NCI-H2196 (cell line): ENCODE results near the gene CWC27.
A peak's percentile ranks its signal among the peaks of the same experiment; 100 is the strongest.
"Not testable (repeated sequence)": the region's sequence is repeated elsewhere in the genome, so short reads cannot be mapped to it uniquely, and the experiment has no call there.

ENCODE experiments used
- DNase-seq: peaks from one replicate; lab custom pipeline; 2025; ENCODE audit not compliant: unreplicated experiment; lab: John Stamatoyannopoulos, UW

Gene CWC27

DNA sequence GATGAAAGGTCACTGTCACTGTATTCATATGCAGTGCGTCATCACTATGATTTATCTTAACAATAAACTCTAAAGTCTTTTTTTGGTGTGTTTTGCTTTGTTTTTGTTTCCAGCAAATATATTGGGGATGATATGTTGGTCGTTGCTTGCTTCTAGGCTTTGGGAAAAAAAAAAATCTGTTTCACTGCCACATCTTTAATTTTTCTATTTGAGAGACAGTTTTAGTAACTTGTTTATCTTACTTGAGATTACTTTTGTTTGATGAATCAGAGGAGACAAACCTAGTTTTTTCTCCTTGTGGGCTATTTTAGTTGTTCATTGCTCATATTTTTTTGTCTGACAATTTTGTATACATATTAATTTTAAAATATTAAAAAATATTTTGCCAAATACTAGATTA is 19.4 kb downstream of the CWC27 start:
- DNase-seq = no peak

DNA sequence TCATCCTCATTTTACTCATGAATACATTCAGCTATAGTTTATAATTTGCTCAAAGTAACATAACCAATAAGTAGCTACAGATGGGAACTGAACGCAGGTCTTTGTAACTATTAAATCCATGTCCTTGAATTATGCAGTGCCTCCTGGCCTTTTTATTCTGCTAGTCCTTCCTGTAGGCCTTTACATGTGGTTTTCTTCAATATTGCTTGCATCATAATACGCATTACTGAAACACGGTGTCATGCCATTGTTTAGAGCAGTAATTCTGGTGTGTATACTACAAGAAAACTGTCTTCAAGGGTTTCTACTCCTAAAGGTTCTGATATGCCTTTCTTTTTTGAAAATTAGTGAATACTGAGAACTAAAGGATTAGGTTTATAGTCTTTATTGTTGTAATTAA is 20.7 kb downstream of the CWC27 start:
- DNase-seq = no peak

DNA sequence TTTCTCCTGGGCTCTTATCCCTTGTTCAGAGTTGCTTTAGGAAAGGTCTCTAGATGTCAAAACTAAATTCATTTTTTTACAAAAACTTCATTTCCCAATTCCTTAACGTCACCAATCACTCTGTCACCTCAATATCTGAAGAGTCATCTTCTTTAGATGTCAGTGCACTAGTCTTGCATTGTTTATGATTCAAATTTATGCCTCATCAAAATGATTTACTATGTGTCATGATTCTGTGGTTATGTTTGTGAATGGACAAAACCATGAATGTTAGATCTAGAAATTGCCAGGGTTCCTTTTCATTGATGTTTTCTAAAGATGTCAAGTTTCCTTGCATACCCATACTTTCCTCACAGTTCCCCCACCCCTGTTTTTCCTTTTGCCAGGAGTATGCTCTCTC is 21.5 kb downstream of the CWC27 start:
- no peak for DNase-seq

DNA sequence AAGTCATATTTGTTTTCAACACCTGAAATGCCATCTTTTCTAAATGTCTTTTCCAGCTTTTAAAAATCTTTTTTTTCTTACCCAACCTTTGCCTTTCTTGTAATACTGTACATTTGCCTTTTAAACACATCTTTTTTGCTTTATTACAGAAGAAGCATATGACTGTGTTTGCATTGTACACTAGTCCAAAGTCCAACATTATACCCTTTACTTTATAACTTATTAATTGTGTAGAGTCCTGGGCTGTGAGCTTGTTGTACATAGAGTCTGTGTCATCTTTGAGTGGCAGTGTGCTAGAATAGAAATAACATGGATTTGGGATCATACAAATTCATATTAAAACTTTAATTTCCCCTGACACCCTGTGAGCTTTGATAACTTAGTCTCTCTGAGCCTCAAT is 23.7 kb downstream of the CWC27 start:
- no peak for DNase-seq

DNA sequence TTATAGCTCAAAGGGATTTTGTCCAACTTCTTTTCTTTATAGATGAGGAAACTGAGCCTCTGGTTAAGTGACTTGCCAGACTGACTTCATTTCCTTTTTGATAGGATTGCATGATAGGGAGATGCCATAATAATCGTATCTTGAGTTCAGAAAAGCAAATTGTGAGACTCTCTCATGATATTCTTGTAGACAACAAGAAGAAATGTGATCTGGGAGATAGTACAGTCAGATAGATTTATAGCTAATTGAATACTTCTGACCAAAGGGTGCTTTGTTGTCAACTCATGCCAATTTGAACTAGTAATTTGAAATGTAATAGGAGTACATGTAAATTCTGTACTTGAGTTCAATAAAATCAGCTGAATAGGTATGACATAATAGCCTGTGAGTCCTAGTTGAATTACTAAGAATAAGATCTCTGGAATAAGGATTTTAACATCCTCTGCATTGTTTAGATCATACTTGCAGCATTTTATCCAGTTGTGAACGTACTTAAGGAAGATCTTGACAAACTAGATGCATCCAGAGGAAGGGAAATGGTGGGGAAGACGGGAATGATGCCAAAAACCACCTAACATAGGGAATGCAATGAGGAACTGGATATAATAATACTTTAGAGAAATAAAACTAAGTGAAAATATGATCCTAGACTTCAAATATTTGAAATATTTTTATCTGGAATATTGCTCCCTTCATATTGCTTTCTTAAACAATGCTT is 25.5 kb downstream of the CWC27 start:
- no peak for DNase-seq

DNA sequence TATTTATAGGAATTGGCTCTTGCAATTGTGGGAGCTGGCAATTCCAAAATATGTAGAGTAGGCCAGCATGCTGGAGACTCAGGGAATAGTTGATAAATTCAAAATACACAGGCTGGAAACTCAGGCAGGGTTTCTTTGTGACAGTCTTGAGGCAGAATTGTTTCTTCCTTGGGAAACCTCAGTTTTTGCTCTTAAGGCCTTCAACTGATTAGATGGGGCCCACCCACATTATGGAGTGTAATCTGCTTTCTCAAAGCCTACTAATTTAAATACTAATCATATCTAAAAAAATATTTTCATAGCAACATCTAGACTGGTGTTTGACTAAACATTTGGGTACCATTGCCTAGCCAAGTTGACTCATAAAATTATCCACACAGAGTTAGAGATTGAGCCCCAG is 27.6 kb downstream of the CWC27 start:
- DNase-seq = no peak

DNA sequence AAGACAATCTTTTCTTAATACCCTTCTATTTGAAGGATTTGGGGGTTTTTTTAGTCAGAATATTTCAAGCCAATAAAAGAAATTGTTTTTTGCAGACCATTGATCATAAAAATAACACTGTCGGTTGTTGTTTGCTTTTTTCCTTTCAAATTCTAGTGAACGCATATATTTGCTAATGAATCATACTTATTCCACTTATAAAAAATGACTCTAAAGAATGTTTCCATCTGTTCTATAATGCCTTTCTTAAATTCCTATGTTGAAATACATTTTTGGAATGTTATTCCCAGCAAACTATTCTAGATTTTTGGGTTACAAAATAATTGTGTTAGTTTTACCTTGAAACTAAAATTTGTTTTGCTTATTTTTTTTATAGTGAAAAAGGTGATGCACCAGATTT is 32.2 kb downstream of the CWC27 start:
- DNase-seq = no peak

DNA sequence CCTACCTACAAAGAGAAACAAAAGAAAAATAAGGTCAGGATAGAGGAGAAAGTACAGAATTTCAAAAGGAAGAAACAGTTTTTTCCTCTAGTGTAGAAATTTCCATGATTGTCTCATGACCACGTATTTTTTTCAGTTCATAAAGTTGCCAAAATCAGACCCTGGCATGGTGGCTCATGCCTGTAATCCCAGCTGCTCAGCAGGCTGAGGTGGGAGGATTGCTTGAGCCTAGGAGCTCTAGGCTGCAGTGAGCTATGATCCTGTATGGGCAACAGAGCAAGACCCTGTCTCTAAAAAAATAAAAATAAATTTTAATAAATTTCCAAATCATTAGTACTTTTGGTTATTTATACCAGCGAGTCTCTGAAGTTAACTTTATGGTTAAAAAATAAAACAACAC is 37.8 kb downstream of the CWC27 start:
- DNase-seq = no peak

DNA sequence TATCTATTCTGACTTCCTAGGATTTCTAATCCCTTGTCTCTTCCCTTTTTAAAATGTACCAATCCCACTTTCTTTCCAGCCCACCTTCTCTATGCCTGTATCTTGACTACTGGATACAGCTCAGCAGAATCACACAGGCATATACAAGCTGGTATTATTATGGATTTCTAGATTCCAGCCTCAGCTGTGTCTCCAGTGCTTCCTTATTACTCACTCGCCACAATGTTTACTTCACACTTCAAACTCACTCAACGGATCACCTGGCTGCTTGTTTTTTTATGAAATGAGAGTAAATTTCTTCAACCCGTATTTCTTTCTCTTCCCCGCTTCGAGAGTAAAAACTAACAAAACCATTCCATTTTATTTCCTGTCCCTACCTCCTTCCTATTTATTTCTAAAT is 38.8 kb downstream of the CWC27 start:
- DNase-seq = no peak

DNA sequence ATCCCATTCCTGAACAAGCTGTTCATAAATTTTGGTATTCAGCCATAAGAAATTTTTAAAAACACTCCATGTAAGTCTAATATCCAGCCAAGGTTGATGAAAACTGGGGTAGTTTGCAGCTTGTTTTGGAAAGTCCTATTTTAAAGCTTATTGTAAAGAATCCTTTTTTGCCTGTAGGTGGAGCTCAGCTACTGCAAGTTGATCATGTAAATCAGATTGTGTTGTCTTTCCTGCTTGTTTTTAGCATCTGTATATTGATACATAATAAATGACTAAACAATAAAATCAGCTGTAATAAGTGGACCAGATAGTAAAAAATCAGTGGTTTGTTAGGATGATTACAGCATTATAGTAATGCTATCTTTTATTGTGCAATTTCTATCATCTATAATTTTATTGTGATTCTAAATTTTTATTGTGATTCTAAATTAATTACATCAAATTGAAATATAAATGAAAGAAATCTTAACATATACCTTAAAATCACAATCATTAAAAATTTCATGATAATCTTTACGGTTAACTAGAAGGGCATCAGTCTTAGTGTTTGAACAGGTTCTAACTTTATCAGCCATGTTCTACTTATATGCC is 42.4 kb downstream of the CWC27 start:
- DNase-seq = peak; percentile 5

DNA sequence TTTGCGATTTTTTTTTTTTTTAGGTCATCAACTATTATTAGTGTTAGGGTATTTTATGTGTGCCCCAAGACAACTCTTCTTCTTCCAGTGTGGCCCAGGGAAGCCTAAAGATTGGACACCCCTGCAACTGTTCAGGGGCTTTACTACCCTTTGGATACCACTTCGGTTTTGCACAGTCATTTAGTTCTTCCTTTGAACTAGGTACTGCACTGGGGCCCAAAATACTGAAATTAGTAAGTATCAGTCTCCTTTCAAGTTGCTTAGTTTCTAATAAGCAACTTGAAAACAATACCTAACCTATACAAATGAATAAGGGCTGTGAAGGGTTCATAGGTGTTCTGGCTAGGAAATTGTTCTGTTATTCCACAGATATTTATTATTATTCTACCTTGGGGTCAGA is 45.3 kb downstream of the CWC27 start:
- DNase-seq = no peak

DNA sequence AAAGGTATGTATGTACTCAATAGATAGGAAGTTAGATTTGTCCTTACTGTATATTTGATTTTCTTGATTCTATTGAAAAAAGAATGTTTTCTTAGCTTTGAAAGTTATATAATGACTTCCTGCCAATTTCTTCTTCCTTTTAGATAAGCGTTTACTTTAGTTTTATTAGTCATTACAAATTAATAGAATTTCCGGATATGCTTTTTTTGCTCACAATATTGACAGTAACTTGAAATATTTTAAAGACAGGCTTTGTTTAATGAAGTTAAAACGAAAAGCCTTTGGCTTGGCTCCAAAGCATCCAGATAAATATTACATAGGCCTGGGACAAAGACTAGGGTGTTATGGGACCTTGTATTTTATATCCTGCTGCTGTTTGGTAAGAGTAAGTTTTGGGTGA is 49.5 kb downstream of the CWC27 start:
- no peak for DNase-seq

DNA sequence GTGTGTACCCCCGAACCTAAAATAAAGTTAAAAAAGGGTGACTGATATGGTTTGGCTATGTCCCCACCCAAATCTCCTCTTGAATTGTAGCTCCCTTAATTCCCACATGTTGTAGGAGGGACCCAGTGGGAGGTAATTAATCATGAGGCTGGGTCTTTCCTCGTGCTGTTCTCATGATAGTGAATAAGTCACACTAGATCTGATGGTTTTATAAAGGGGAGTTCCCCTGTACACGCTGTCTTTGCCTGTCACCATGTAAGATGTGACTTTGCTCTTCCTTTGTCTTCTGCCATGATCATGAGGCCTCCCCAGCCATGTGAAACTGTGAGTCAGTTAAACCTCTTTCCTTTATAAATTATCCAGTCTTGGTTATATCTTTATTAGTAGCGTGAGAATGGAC is 50.6 kb downstream of the CWC27 start:
- not testable (repeated sequence) for DNase-seq

DNA sequence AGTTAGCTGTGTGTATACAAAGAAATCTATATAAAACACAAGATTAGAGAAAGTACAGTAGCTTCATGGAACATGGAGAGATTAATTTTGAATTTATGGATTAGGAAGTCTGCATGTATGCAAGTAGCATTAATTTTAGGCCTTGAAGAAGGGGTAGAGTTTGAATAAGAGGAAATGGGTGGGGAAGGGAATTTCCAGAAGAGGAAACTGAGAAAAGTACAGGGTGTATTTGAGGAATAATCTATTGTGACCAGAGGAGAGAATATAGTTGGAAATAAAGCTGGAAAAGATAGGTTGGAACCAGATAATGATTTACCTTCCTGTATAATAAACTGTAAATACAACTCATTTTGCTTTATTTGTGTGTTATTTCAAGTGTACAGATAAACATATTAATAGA is 53.6 kb downstream of the CWC27 start:
- DNase-seq = no peak

DNA sequence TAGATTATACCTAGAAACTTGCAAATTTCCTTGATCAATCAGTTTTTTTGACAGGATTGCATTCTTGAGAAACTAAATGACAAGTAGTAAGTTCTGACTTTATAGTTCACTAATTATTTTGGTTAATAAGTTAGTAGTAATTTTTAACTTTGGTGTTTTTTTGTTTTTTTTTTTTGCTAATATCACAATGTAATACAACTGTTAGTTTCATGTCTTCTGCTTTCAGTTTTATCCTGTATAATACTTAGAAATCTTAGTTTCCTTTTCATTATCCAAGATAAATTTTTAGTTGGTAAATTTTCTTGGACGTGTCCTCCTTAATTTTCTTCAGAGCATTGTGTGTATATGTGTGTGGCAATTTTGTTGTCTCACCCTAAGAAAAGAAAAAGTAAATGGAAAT is 57.8 kb downstream of the CWC27 start:
- no peak for DNase-seq

DNA sequence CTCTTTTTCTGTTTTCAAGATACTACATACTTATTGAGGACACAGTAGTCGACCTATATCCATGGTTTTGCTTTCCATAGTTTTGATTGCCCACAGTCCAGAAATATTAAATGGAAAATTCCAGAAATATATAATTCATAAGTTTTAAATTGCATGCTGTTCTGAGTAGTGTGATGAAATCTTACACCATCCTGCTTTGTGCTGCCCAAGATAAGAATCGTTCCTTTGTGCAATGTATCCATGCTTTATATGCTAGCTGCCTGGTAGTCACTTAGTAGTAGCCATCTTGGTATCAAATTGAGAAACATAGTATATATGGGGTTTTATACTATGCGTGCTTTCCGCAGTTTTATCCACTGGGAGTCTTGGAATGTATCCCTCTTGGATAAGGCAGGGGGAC is 59.0 kb downstream of the CWC27 start:
- no peak for DNase-seq

DNA sequence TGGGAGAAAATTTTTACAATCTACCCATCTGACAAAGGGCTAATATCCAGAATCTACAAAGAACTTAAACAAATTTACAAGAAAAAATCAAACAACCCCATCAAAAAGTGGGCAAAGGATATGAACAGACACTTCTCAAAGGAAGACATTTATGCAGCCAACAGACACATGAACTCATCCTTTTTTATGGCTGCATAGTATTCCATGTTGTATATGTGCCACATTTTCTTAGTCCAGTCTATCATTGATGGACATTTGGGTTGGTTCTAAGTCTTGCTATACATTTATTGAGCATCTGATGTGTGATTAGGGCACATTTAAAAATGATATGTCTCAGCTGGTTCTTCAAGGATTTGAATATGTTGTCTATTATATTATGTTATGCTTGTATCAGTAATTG is 61.9 kb downstream of the CWC27 start:
- not testable (repeated sequence) for DNase-seq

DNA sequence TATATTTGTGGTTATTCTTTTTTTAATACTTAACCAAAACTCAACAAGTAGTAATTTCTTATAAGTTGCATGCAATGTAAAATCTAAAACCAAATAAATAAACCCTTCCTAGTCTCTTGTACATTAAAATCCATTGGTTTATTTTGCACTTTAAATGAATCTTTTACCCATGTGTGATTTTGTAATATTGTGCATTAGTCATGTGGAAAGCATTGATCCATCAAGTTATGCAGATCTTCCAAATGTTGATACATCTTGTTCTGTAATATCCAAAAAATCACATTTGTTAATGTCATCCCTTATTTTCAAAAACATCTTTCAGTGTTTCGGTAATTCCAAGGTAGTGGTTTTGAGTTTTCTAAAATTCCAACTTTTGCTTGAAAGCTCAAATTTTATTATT is 63.3 kb downstream of the CWC27 start:
- no peak for DNase-seq

DNA sequence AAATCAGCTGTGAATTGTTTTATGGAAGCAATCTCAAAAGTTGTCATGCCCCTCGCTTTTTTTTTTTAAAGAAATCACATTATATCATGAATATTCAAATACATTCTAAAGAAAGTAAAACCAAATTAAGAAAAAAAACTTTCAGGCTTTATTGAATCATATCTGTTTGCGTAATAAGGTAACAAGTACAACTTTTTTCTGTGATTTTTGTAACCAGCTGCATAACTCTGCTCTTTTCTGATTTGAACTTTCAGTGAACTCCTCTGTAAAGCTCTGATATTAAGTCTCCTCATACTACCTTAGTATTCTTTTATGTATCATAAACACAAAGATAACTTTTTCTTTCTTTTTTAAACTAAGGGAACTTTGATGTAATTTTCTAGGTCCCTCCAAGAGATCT is 65.3 kb downstream of the CWC27 start:
- no peak for DNase-seq

DNA sequence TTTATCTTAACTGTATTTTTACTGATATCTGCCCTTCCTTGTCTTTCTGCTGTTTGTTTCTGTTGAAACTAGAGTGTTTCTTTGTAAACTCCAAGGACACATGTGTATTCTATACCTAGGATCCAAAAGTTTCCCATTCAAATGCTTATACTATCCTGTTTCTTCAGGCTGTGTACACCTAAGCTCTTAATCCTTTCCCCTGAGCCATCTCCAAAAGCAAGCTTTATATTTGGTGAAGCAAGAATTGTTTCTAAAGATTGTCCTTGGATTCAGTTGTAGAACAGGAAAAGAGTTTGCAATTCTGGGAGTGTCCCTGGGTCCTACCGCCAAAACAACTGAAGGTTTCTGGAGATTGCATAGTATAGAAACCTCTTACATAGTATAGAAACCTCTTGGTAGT is 65.9 kb downstream of the CWC27 start:
- DNase-seq = no peak

DNA sequence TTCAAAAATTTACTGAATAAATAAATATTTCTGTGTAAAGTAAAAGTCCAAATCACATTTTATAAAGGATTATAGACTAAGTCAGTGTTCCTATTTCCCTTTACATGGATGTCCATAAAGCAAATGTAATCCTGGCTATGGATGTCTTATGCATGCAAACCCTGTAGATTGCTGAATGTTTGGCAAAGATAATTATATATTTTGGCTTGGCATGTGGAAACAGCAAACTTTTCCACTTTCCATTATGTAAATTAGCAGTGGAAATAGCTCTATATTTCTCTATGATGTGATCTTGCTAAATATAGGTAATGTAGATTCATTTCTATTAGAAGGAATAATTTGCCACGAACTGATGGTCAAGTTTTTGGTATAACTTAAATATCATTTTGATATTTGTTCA is 66.5 kb downstream of the CWC27 start:
- no peak for DNase-seq

DNA sequence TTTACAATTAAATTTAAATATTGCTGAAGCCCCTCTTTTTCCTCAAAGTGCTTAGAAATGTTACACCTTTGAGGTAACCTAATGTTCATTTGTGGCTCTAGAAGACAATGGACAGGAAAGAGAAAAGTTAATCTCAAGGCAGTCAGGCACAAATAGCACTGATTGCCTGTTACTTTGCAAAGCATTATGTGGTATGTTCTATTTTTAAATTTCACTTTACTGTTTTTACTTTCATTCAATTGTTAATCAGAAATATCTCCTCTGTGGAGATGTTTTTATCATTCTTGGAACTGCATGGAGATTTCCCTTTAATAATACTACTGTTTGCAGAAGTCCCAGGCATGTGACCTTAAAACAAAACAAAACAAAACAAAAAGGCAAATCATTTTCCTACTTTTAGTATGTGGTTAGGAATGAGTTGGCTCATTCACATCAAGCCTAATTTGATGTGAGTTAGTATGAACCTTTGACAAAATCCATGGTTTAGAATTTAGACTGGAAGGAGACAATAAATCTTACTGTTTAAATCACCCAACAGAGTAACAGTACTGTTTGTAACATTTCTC is 67.5 kb downstream of the CWC27 start:
- no peak for DNase-seq

DNA sequence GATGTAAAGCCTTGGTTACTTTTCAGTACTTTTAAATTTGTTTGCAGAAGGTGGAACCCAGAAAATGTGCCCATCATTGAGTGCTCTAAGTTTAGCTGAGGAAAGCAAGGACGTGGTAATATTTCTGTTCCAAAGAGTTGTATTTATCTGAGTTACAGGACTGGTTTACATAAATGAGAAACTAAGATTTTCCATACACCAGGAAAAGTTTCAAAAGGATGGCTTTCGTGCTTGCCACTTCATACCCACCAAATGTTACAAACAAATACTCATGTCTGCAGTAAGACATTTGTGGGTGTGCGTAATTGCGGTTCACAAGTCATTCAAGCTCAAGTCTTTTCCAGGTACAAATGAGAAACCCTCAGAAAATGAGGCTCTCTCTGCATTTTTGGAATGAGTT is 68.1 kb downstream of the CWC27 start:
- no peak for DNase-seq
